ENCODE measurements around the gene DISP3.

DNA sequence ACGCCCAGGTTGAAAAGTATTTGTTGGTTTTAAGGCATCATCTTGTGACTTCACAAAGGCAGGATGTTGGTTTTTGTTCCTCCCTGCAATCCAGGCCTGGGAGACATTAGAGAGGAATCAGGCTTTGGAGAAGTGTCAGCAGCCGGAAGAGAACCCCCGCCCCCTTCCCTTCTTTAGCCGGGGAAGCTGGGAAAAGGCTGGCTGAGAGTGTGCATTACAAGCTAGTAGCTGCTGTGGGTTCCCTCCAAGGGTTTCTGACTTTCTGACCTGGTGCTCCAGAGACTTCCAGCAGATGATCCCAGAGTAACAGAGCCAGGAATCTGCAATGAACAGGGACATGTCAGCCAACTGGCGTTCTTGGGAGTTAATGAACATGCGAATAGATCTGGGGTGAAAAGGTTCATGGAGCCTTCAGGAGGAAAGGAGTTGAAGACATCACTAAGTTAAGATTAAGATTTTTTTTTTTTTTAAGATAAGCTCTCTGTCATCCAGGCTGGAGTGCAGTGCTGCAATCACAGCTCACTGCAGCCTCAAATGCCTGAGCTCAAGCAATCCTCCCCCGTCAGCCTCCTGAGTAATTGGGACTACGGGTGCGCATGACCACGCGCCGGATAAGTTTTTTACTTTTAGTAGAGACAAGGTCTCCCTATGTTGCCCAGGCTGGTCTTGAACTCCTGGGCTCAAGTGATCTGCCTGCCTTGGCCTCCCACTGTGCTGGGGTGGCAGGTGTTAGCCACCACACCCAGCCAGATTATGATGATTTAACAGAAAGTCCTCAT is 7.5 kb downstream of the DISP3 start:
- TF ChIP-seq, protein P1, sequence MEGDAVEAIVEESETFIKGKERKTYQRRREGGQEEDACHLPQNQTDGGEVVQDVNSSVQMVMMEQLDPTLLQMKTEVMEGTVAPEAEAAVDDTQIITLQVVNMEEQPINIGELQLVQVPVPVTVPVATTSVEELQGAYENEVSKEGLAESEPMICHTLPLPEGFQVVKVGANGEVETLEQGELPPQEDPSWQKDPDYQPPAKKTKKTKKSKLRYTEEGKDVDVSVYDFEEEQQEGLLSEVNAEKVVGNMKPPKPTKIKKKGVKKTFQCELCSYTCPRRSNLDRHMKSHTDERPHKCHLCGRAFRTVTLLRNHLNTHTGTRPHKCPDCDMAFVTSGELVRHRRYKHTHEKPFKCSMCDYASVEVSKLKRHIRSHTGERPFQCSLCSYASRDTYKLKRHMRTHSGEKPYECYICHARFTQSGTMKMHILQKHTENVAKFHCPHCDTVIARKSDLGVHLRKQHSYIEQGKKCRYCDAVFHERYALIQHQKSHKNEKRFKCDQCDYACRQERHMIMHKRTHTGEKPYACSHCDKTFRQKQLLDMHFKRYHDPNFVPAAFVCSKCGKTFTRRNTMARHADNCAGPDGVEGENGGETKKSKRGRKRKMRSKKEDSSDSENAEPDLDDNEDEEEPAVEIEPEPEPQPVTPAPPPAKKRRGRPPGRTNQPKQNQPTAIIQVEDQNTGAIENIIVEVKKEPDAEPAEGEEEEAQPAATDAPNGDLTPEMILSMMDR (IDR thresholded peaks at IDR 0.05), result no peak
- TF ChIP-seq EP300 (IDR thresholded peaks at IDR 0.05), result no peak
- TF ChIP-seq POLR2A (IDR thresholded peaks at IDR 0.05), result no peak
- no peak for TF ChIP-seq POLR2AphosphoS5 (IDR thresholded peaks at IDR 0.05)
